Measurements from ENCODE around the gene VSIR.

The VSIR gene

GRCh38 chr10:71714592-71714991 lies 58.7 kb downstream of the VSIR start:
- peak overlapping the region; percentile 84 for H3K27ac ChIP-seq
- no peak for DNase-seq (ENCODE audit: low spot score)
- no peak for TF ChIP-seq CTCF (conservative IDR thresholded peaks at IDR 0.05; ENCODE audit: low read depth)
- ChIA-PET POLR2A (ENCODE audit: low non-redundant PET) (no interaction called here), CTCF (interaction anchor here (0.7 to 2.1 kb wide), 3 partner anchors 18 to 173 kb away, joined by 3 to 10 read pairs (median 6); partner anchors contain the start of gene VSIR)

- ChIA-PET POLR2A (ENCODE audit: low non-redundant PET) (interaction anchor here (1.2 kb wide), 1 partner anchor 60 kb away, joined by 9 read pairs; the partner anchor contains the start of gene VSIR), CTCF (interaction anchor here (0.7 to 2.1 kb wide), 4 partner anchors 15 to 395 kb away, joined by 3 to 10 read pairs (median 4); partner anchors contain the start of gene SLC29A3)
These were observed 59.3 kb downstream of the VSIR start for GRCh38 chr10:71714031-71714410.

DNA sequence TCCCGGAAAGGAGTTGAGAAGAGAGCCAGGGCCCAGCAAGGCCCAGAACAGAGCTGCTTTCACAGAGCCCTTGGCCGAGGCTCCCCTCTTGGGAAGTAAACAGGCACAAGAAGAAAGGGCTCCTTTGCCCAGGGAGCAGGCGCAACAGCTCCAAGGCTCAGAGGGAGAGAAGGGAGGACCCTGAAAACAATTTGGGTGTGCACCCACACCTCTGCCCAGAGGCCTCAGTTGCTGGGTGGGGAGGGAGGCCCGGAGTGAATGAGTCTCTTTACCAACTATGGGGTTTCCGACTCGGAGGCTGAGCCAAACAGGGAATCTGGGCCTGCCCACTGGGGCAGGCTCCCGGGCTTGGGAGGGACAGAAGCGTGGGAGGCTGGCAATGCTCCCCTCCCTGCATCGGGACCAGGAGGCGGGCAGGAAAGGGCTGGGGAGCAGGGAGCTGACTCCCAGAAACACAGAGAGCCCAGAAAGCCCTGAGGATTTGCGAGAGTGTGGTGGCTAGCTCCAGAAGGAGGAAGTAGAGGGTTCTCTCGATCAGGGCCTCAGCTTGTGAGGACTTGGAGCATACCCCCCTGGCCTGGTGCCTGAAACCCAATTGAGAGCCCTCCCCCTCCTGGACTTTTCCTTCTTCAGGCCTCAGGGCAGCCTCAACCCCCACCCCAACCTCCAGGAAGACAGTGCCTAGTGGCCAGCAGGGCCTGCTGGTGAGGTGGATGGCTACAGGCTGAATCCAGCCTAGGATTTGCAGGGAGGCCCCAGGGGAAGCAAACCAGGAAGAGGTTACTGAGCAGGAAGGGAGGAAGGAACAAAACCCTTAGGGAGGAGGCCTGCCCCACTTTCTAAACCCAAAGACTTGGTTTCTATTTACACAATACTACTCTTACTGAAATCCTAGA lies 59.9 kb downstream of the VSIR start:
- POLR2A ChIA-PET (ENCODE audit: low non-redundant PET) = interaction anchor here (1.2 kb wide), 1 partner anchor 60 kb away, joined by 9 read pairs; the partner anchor contains the start of gene VSIR
- TF ChIP-seq CTCF (conservative IDR thresholded peaks at IDR 0.05; ENCODE audit: low read depth) = no peak
- CTCF ChIA-PET = interaction anchor here (0.6 to 2.1 kb wide), 8 partner anchors 14 to 443 kb away, joined by 3 to 6 read pairs (median 3); partner anchors contain the start of gene SLC29A3
- DNase-seq (ENCODE audit: low spot score) = peak; percentile 94
- peak overlapping the region; percentile 84 for H3K27ac ChIP-seq

More at GRCh38 chr10:71714031-71714410, 59.3 kb downstream of the VSIR start:
- H3K27ac ChIP-seq = peak overlapping the region; percentile 84
- no peak for DNase-seq (ENCODE audit: low spot score)
- no peak for TF ChIP-seq CTCF (conservative IDR thresholded peaks at IDR 0.05; ENCODE audit: low read depth)

DNA sequence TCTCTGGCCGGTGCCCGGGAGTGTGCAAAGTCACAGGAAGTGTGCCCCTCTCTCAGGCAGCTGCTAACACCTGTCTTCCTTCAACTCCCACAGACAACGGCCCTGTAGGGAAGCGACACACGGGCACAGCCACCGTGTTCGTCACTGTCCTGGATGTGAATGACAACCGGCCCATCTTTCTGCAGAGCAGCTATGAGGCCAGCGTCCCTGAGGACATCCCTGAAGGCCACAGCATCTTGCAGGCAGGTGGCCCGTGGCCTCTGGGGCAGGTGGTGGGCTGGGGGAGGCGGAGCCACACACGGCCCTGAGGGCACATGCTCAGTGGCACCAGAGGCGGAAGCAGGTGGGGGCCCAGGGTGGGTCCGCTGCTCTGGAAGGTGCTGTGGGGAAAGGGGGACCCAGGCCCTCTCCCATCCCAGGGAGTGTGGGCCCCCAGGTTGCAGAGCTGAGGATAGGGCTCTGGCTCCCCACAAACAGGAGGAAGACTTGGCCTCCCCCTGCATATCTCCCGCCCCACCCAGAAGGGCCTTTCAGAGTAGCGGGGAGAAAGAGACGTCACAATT lies 60.7 kb downstream of the VSIR start:
- peak overlapping the region; percentile 84 for H3K27ac ChIP-seq
- ChIA-PET POLR2A (ENCODE audit: low non-redundant PET) (interaction anchor here (1.2 kb wide), 1 partner anchor 61 kb away, joined by 9 read pairs; the partner anchor contains the start of gene VSIR), CTCF (interaction anchor here (0.6 to 2.1 kb wide), 10 partner anchors 14 to 645 kb away, joined by 3 to 6 read pairs (median 4); partner anchors contain the start of gene SLC29A3)
- no peak for DNase-seq (ENCODE audit: low spot score)
- TF ChIP-seq CTCF (conservative IDR thresholded peaks at IDR 0.05; ENCODE audit: low read depth) = no peak

GRCh38 chr10:71712170-71712569 lies 61.1 kb downstream of the VSIR start:
- POLR2A ChIA-PET (ENCODE audit: low non-redundant PET) = no interaction called here
- no peak for DNase-seq (ENCODE audit: low spot score)
- H3K27ac ChIP-seq = peak overlapping the region; percentile 84
- CTCF ChIA-PET = interaction anchor here (0.6 to 2.5 kb wide), 7 partner anchors 11 to 646 kb away, joined by 3 to 7 read pairs (median 4); no protein-coding TSS in a partner anchor
- no peak for TF ChIP-seq CTCF (conservative IDR thresholded peaks at IDR 0.05; ENCODE audit: low read depth)

DNA sequence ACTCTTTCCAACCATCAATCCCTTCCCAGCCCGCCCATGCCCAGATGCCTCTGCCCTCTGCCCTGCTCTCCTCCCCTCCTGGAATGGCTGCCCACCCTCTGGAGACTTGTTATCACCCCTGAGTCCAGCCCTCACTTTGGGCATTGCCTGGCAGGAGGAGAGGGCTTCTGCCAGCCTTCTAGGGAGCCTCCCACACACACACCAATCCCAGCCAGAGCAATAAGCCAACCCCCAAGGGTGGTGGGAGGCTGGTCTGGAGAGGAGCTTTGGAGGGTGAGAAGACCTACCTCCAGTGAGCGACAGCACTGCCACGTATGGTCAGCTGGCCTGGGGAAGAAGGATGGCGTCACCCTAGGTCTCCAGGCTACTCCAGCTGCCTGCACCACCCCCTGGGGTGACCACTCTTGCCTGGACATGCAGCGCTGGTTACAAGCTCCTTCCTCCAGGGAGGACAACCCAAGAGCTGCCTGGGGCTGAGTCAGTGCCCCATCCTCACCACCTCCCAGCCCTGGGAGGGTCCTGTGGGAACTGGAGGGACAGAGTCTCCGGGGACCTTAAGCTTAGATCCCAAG lies 62.2 kb downstream of the VSIR start:
- ChIA-PET POLR2A (ENCODE audit: low non-redundant PET) (no interaction called here), CTCF (interaction anchor here (0.6 to 2.5 kb wide), 3 partner anchors 10 to 185 kb away, joined by 3 to 7 read pairs (median 6); no protein-coding TSS in a partner anchor)
- TF ChIP-seq CTCF (conservative IDR thresholded peaks at IDR 0.05; ENCODE audit: low read depth) = no peak
- H3K27ac ChIP-seq = peak overlapping the region; percentile 22
- no peak for DNase-seq (ENCODE audit: low spot score)

Measured in RWPE1 (cell line).